ENCODE data around the gene ZNRF2. TPM values are rescaled to one million over a fixed set of nuclear protein-coding genes. Genes with fewer than 3 reads are reported as not detected.
A peak's percentile ranks its signal among the peaks of the same experiment; 100 is the strongest.

The ZNRF2 gene
- polyA plus RNA-seq (ENCODE audit: insufficient read length) = 11.7 TPM

DNA sequence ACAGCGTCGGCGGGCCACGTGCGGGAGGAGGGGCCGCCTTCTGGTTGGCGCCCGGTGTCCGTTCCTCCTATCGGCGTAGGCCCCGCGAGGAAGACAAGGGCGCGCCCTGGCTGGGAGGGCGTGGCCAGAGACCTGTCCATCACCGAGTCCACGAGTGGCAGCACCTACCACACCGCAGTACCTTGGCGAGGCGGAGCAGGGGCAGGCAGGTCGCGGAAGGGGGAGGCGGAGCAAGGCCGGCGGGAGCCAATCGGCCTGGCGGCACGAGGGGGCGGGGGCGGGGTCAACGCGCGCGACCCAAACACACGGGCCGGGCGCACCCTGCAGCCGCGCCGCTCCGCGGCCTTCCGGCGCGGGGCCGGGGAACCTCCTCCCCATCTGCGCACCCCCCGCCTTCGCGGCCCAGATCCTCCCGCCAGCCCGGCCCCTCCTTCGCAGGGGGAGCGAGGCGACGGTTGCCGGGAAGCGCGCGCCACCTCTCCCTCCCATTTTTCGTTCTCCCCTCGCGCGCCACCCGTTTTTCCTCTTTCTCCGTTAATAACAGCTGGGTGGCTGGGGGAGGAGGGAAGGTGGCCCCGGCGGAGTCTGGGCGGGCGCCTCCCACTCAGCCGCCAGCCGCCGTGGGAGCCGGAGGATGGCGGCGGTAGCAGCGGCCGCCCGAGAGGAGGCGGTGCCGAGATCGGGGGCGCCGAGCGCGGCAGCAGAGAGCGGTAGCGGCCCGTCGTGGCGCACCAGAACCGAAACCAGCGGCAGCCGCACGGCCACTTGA is at the start of gene ZNRF2:
ZNRF2 (plus strand) TSS at position 300 of the 769 bp plus-strand sequence. CDS start 761 bp downstream, outside the sequence.
- peak; percentile 80 for DNase-seq (ENCODE audit: low read depth)

GRCh38 chr7:30237271-30237695 is 47.1 kb upstream of the ZNRF2 start:
- no peak for DNase-seq (ENCODE audit: low read depth)

DNA sequence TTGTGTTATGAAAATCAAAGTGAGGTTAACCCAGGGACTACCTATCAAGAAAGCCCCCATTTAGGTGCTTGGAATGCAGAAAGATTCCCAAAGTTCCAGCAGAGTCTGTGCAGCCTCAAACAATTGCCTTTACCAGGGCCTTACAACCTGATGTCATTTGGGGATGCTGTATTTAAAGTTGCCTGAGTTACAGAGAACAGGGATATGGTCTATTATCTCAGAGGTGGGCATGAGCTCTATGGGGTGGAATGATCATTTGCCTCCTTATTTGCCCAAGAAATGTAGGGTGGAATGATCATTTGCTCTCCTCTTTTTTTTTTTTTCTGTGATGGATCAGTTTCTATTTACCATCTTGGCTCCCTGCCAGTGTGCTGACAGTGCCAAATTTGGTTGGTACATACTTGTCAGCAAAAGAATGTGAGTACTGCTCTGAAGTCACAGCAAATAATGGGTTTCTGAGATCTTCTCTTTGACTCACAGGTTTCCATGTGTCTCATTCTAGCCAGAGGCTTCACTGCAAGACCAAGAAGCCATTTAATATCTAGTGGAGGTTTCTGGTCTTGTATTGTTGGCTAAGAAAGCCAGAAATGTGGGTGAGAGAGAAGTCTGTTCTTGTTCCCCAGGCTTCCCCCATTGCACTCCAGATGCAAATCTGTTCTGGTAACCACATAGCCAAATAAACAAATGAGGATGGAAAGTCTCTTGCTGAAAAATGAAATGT is 45.5 kb upstream of the ZNRF2 start:
- no peak for DNase-seq (ENCODE audit: low read depth)

DNA sequence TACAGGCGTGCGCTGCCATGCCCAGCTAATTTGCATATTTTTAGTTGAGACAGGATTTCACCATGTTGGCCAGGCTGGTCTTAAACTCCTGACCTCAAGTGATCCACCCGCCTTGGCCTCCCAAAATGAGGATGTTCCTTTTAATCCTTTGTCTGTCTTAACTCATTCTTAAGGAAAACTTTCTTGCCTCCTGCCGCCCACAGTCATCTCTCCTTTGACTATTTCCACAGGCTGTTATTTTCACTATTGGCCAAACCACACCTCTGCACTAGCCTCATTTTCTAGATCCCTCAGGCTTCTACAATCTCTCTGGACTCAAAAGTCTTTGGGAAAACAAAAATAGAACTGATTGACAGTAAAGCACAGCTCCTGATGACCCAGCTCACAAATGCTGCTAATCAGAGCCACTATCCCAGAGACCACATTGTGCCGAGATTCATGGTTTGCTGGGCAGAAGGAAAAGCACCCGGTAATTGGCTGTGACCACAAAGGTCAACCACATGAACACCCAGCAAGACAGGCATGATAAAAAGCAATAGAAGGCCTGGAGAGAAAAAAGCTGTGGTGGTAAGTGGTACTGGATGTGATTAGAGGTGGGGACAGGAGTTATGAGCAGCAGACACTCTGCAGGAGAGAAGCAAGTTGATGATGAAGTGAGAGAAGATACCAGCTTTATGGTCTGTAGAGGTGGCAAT is 44.1 kb upstream of the ZNRF2 start:
- DNase-seq (ENCODE audit: low read depth) = no peak

DNA sequence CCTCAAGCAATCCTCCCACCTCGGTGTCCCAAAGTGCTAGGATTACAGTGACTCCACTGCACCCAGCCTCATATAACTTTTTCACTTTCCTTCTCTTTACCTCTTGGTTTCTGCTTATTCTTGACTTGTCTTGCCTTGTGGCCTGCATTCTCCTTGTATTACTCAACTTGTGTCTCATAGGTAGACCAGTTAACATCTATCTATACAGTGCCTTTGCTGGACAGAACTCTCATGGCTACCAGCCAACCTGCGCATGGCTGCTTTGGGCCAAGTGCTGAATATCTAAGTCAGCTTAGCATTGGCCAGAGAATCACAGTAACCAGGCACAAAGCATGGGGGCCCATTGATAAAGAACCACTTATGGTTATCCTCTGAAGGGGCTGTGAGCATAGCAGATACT is 42.6 kb upstream of the ZNRF2 start:
- DNase-seq (ENCODE audit: low read depth) = no peak

- no peak for DNase-seq (ENCODE audit: low read depth)
These were observed 40.1 kb upstream of the ZNRF2 start for GRCh38 chr7:30244340-30244739.

GRCh38 chr7:30245913-30246312 is 38.5 kb upstream of the ZNRF2 start:
- no peak for DNase-seq (ENCODE audit: low read depth)

GRCh38 chr7:30246392-30246791 is 38.0 kb upstream of the ZNRF2 start:
- DNase-seq (ENCODE audit: low read depth) = no peak

DNA sequence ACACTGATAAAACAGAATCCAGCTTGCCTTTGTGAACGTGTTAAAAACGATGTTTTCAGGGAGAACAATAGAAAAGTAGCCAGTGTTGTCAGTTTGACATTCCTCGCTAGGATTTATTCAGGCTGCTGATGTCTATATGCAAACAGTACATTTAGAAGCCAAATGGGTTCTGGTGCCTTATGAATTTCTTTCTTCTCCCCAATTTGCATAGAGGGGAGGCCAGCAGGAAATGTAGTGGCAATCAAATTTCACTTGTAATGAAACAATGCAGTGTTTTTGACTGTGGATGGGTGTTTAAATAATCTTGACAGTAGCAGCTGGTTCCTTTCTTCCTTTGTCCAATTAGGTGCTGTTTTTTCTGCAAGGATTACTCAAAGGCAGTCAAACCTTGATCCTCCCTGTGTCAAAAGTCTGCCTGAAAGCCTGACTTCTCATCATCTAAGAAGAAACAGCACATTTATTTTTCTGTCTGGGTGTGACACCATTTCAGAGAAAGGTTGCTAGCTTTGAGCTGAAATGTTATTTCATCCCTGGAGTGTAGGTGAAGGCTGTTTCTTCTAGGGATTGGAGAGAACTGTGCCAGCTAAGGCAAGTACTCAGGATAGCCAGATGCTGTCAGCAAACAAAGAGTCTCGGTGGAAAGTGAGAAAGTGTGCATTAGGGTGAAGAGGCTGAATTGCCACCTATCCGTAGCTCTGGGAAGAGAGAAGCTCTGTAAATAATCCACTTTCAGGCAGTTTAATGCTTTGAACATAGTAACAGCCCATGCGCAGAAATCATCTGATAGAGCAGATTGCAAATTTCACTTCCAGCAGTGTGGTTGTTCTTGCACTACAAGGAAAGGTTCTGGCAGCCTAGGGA is 36.6 kb upstream of the ZNRF2 start:
- no peak for DNase-seq (ENCODE audit: low read depth)

- no peak for DNase-seq (ENCODE audit: low read depth)
These were observed 35.1 kb upstream of the ZNRF2 start for GRCh38 chr7:30249316-30249715.

- DNase-seq (ENCODE audit: low read depth) = no peak
These were observed 34.2 kb upstream of the ZNRF2 start for GRCh38 chr7:30249986-30250774.

- DNase-seq (ENCODE audit: low read depth) = no peak
These were observed 32.6 kb upstream of the ZNRF2 start for GRCh38 chr7:30251708-30252329.

DNA sequence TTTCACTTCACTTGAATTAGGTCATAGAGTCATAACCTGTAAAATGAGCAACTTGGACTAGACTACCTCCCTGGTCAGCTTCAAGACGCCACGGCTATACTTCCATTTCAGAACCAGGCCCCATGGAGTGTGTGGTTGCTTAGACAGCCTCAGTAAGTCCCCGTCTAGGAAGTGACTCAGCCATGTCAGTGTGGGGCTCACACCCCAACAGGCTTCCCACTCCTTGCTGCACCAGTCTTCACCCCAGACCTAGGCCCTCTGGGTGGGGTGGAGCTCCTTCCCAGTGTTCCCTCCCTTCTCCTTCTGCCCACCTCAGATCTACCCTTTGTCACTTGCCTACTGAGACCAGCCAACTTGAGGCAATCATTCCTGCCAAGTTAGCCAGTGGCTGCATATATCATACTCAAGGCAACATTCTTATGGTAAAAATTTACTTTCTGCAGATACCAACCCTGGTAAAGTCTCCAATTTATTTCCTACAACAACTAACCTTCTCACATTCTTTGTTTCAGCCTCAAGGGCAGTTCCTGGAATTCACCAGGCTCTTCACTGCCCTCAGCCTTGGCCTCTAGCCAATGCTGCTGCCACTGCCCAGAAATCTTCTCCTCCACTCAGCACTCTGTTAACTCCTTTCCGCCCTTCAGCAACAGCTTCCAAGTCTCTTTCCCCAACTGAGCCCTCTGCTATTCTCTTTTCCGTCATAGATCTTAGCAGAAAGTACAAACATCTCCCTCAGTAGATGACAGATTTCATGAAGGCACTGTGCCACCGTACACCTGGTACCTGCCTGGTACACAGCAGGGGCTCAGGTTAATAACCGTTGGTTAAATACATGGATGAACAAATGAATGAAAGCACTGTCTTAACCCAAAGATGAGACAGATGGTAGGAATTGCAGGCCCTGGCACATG is 31.3 kb upstream of the ZNRF2 start:
- DNase-seq (ENCODE audit: low read depth) = no peak

DNA sequence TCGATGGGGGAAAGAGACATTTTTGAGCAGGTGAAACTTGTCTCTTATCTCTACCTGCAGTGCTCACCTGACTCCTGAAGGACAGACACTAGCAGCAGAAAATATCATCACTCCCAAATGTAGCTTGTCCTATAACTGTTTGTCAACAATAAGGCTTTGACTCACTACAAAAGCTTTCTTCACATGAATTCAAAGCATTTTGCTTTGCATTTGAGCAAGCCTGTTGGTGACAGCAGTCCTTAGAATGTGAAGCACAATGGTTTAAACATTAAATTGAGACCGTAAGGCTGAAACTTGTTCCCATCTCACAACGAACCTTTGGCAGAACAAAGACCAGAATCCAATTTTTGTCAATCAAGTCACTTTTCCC is 30.6 kb upstream of the ZNRF2 start:
- no peak for DNase-seq (ENCODE audit: low read depth)

DNA sequence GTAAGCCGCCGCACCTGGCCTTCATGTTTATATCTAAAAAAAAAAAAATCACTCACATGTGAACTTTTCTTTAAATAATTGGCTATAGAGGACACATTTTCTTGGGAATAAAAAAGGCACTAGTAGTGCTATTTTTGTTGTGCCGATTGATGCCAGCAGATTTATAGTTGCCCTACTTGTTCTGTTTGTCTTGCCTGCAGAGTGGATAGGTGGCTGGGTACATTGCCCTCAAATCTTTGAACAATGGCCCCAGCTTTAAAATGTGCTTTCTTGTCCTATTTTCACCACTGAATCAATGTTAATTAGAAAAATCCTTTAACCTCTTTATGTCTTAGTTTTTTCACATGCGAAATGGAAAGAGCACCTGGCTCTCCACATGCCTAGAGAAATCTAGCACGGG is 30.1 kb upstream of the ZNRF2 start:
- DNase-seq (ENCODE audit: low read depth) = no peak

DNA sequence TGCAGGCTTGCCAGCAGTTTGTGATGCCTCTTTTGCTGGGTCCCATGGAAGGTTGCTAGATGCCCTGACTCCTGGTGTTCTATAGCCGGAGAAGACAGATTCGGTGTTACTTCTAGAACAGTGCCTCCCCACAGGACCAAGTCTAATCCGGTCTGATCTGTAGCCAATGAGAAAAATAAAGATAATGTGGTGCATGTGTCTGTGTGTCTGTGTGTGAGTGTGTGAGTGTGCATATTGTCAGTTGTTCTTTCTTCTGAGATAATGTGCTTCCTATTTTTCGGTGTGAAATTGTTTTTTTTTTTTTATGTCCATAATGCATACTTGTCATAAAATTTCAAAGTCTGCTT is 29.7 kb upstream of the ZNRF2 start:
- no peak for DNase-seq (ENCODE audit: low read depth)

GRCh38 chr7:30255064-30255769 is 29.2 kb upstream of the ZNRF2 start:
- DNase-seq (ENCODE audit: low read depth) = no peak

GRCh38 chr7:30256349-30256858 is 28.0 kb upstream of the ZNRF2 start:
- no peak for DNase-seq (ENCODE audit: low read depth)
